ENCODE results near the gene ATL2.
"Not testable (repeated sequence)": the region's sequence is repeated elsewhere in the genome, so short reads cannot be mapped to it uniquely, and the experiment has no call there.

DNA sequence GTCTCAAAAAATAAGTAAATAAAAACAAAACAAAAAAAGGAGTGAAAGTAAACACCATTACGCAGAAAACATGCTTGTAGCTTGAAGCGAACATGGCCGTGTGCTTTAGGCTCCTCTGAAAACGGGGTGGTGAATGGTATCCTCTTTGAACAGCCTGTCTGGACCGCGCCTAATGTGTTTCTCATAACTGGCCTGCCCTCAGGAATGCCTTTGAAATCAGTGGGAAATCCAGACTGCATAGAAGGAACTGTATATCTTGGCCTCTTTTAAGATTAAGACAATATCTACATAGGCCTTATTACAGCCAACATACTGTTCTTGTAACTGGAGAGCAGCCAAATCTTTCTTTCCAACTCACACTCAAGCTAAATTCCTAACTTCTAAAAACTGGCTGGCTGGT is 6.7 kb upstream of the ATL2 start:
- TF ChIP-seq, protein P1, sequence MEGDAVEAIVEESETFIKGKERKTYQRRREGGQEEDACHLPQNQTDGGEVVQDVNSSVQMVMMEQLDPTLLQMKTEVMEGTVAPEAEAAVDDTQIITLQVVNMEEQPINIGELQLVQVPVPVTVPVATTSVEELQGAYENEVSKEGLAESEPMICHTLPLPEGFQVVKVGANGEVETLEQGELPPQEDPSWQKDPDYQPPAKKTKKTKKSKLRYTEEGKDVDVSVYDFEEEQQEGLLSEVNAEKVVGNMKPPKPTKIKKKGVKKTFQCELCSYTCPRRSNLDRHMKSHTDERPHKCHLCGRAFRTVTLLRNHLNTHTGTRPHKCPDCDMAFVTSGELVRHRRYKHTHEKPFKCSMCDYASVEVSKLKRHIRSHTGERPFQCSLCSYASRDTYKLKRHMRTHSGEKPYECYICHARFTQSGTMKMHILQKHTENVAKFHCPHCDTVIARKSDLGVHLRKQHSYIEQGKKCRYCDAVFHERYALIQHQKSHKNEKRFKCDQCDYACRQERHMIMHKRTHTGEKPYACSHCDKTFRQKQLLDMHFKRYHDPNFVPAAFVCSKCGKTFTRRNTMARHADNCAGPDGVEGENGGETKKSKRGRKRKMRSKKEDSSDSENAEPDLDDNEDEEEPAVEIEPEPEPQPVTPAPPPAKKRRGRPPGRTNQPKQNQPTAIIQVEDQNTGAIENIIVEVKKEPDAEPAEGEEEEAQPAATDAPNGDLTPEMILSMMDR (conservative IDR thresholded peaks at IDR 0.05 in 1 of 2, IDR thresholded peaks at IDR 0.05 in 1 of 2; ENCODE audit: low read depth in 1 of 2, low read length in 2 of 2): not testable (repeated sequence)
- not testable (repeated sequence) for TF ChIP-seq EZH2 (IDR thresholded peaks at IDR 0.05; ENCODE audit: low read length, missing control alignments)

Data from fibroblast of lung (primary cell).